Dermis blood vessel endothelial cell (primary cell): ENCODE measurements around the gene NCAPD3. TPM values are rescaled to one million over a fixed set of nuclear protein-coding genes. Genes with fewer than 3 reads are reported as not detected.
A peak's percentile ranks its signal among the peaks of the same experiment; 100 is the strongest.
"Not testable (repeated sequence)": the region's sequence is repeated elsewhere in the genome, so short reads cannot be mapped to it uniquely, and the experiment has no call there.

Experiments used
- DNase-seq: peaks from one replicate; pipeline ENCODE4 v3.0.0; 2010
- total RNA-seq: library from RNA; depleted of rRNA; stranded (reverse); fragments of >200 nt; gene quantifications from 2 replicates; pipeline ENCODE4 v1.2.3, GENCODE V29; 2014

The NCAPD3 gene
- total RNA-seq, 1 donor from 2014 or later = 20.6 TPM

DNA sequence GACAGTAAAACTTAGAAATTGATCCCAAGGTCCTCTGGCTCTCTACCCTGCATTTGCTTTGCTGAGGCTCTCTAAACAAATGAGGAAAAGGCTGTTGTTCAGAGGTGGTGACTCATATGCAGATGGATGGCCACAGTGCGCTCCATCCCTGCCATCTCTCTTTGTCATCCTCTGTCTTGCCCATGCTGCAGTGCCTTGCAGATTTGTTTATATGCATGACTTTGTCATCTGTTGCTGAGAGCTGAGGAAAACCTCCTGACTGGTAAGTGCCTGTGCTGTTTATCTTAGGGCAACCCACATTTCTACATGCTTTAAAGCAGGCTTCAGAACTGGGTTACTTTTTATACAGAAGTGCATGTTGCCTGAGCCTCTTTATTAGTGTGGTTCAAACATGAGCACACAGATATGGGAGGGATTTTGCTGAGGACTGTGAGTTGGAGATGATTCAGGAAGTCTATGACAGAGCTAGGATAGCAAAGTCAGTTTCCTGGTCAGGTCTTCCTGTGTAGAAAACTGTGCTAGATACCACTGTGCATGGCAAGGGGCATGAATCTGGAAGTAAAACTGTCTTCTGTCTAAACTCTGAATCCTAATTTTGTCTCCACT lies 97.4 kb downstream of the NCAPD3 start:
- DNase-seq = peak; percentile 77

GRCh38 chr11:134125507-134125906 lies 98.3 kb downstream of the NCAPD3 start:
- peak; percentile 55 for DNase-seq

DNA sequence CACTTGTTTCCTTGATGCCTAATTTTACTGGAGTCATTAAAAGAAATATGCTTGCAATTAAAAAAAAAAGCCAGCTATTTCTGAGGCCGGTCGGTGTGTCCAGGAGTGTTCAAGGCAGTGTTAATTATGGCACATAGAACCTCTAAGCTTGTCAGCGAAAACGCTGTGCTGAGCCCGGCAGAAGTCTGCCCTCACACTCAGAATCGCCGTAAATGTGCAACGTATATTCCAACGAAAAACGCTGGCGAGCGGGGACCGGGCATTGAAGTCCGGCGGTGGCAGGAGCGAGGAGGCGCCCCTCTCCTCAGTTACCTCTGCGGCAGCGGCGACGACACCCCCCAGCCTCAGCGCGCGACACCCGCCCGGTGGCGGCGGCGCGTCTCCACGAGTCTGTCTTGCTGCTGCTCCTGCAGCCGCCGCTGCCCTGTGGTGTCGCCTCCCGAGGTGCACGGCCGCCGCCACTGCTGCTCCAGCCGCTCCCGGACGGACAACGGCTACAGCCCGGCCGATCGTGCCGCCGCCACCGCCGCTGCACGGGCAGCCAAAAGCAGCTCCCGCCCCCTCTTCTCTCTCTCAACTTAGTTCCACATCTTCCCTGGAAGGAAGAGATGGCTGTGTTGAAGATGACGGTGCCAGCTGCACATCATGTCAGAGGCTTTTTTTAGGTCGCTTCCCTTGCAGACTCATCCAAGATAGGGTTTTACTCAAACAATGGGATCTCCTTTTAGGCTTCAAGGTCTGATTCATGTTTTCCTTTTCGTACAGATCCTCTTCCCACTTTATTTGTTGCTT lies 98.9 kb downstream of the NCAPD3 start:
- DNase-seq = peak; percentile 74

DNA sequence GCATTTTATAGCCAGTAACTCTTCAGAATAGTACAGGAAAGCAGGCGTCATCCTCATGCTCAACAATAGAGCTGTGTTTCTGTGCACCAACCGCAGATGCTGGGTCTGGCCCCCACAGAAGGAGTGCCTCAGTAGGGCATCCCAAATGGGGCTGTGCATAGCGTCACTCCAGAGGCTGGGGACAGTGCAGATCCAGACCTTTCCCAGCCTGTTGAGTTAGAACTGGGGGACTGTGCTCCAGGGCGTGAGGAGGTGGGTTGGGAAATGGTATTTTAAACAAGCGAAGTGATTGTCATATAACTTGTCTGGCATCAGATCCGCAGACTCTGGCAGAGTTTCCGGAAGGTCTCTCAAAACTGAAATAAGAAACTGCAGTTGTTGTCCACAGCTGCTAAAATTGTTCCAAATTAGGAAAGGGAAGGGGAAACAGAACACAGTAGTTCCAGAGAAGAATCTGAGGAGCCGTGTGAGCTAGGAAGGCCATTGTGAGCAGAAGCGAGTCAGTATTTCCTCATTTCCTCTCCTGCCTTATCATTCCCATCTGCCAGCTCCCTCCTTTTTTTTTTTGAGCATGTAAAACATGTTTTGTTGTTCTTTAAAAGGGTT lies 102.7 kb downstream of the NCAPD3 start:
- DNase-seq = peak; percentile 90

GRCh38 chr11:134120143-134120850 lies 103.5 kb downstream of the NCAPD3 start:
- peak; percentile 63 for DNase-seq

DNA sequence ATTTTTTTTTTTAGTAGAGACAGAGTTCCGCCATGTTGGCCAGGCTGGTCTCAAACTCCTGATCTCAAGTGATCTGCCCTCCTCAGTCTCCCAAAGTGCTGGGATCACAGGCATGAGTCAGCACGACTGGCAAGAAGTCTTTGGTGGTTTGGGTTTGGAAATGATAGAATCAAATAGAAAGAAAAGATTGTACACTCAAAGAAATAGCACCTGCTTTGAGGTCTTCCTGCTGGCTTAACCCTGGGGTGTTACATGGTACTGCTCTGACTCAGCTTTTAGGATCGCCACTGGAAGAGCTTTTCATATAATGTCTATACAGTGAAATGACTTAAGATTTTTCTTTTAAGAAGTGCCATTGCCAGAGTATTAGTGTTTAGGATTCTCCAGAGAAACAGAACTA lies 104.7 kb downstream of the NCAPD3 start:
- DNase-seq = peak; percentile 43

GRCh38 chr11:134118006-134118405 lies 105.8 kb downstream of the NCAPD3 start:
- no peak for DNase-seq

GRCh38 chr11:134116210-134116609 lies 107.6 kb downstream of the NCAPD3 start:
- no peak for DNase-seq

DNA sequence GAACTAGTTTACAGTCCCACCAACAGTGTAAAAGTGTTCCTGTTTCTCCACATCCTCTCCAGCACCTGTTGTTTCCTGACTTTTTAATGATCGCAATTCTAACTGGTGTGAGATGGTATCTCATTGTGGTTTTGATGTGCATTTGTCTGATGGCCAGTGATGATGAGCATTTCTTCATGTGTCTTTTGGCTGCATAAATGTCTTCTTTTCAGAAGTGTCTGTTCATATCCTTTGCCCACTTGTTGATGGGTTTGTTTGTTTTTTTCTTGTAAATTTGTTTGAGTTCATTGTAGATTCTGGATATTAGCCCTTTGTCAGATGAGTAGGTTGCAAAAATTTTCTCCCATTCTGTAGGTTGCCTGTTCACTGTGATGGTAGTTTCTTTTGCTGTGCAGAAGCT lies 110.0 kb downstream of the NCAPD3 start:
- not testable (repeated sequence) for DNase-seq

GRCh38 chr11:134110252-134110815 lies 113.4 kb downstream of the NCAPD3 start:
- DNase-seq = no peak

Other genes with a start within 250 kb of the NCAPD3 start
- 14.4 and 49.5 TPM in 2 replicates for gene JAM3, start 154.9 kb downstream of the NCAPD3 start, total RNA-seq
- 40.7 and 42.0 TPM in 2 replicates for gene VPS26B, start 704 bp upstream of the NCAPD3 start, total RNA-seq
- 58.7 and 76.3 TPM in 2 replicates for gene THYN1, start 29.4 kb upstream of the NCAPD3 start, total RNA-seq
- gene ACAD8, start 29.6 kb upstream of the NCAPD3 start, total RNA-seq = 24.5 and 27.2 TPM in 2 replicates
- gene GLB1L3, start 52.4 kb upstream of the NCAPD3 start, total RNA-seq = not detected in 2 replicates
- 0.17 and 0.60 TPM in 2 replicates for gene GLB1L2, start 108.0 kb upstream of the NCAPD3 start, total RNA-seq
- not detected in 2 replicates for gene B3GAT1, start 188.3 kb upstream of the NCAPD3 start, total RNA-seq